Stimulated activated CD4-positive, alpha-beta T cell treated with anti-CD3 and anti-CD28 coated beads, Interleukin-1b, Interleukin-23, amount 100 ng/mL, for 4 hours (primary cell): ENCODE measurements around the gene EPHA1.
"Not testable (repeated sequence)": the region's sequence is repeated elsewhere in the genome, so short reads cannot be mapped to it uniquely, and the experiment has no call there.

Experiments used
- DNase-seq, 2 donors: peaks; one replicate each; pipeline ENCODE4 v3.0.0-alpha.2; 2020; ENCODE audit warnings: low read depth in 2 of 2

Gene EPHA1

DNA sequence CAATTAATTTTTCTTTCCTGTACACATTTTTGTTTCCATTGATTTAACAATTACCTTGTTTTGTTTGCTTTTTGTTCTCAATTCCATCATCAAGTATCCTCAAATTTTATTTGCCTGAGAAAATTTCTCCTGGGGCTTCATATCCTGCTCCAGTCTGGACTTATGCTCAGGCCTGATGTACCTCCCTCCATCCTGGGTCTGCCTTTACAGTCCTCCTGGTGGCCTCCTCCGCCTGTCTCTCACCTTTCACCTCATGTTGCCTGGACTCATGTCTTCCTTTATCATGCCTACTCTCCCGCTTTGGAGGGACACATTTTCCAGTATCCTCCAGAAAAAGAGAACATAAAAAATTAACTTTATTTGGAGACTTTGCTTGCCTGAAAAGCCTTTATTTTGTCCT is 22.5 kb upstream of the EPHA1 start:
- DNase-seq = no peak

- DNase-seq = no peak
These were observed 21.4 kb upstream of the EPHA1 start for GRCh38 chr7:143429770-143430698.

DNA sequence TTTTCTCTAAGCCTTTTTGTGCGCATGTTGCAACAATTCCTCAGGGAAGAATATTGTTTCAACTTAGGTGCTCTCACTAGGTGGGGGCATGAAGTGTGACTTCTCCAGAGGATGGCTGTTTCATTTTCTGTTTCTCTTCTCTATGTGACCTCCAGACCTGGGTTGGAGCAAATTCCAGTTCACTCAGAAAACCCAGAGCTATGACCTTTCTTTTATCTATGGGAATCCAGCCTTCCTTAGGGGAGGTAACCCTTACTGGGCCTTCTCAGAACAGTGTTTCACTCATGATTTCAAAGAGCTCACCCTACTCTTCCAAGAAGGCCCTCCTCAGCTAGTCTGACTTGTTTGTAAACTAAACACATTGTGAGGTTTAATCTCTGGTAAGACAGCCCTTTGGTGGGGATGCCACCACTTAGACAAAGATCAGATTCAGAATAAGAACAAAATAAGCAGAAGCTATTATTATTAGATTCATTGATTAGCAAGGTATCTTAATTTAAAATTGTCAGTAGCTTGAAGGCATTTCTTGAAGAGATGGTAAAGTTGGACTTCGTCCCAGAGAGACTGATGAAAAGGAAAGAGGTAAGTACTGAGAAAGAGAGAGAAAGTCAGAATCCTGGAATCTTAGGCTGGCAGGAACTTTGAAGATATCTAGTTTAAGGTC is 18.0 kb upstream of the EPHA1 start:
- no peak for DNase-seq

- DNase-seq = not testable (repeated sequence)
These were observed 15.8 kb upstream of the EPHA1 start for GRCh38 chr7:143424476-143424875.

GRCh38 chr7:143422033-143422432 is 13.4 kb upstream of the EPHA1 start:
- DNase-seq = no peak

- not testable (repeated sequence) for DNase-seq
These were observed 12.0 kb upstream of the EPHA1 start for GRCh38 chr7:143420624-143421023.

DNA sequence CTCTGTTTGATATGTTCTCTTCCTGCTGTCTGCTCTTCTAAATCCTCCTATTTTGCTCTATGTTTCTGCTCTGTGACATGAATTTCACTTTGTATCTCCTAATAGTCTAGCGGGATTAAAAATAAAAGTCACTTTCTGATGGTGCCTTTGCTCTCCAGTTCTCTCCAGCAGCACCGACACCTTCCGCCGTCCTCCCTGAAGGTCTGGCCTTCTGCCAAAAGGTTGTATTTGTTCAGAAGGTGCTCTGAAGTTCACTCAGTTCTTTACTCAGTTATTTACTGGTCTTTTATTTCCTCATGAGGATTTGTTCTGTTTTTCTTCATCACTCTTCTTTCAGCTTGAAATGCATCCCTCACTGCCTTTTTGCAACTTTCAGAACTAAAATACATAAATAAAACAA is 11.2 kb upstream of the EPHA1 start:
- no peak for DNase-seq

- DNase-seq = no peak
These were observed 10.2 kb upstream of the EPHA1 start for GRCh38 chr7:143418681-143419458.

- no peak for DNase-seq
These were observed 9.2 kb upstream of the EPHA1 start for GRCh38 chr7:143417734-143418383.

DNA sequence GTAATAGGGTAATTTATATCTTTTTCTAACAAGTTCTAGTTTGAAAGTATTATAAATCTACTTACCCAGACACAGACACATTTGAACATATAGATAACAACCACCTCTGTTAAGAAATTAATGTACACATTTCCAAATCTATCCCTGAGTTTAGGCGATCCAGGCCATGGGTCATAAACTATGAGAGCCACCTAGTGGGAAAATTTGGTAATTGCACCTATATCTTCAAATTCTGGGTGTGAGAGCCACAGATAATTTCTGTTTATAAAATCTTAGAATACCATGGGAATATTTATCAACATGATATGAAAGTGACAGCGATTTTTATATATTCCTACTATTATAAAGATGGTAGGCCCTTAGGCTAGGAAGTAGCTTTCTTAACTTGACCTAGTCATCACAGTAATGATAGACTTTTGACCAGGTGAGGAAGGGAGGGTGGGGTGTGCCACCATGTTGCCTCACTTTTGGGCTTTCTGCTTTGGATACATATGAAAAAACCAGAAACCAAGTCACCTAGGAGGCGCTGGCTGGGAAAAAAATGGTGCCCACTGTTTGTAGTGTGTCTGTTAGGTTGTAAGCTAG is 8.0 kb upstream of the EPHA1 start:
- DNase-seq = peak in 1 of 2 donors; percentile 33

- no peak for DNase-seq
These were observed 7.2 kb upstream of the EPHA1 start for GRCh38 chr7:143415742-143416397.

GRCh38 chr7:143415209-143415608 is 6.6 kb upstream of the EPHA1 start:
- DNase-seq = not testable (repeated sequence)

GRCh38 chr7:143413123-143413522 is 4.5 kb upstream of the EPHA1 start:
- DNase-seq = no peak

- no peak for DNase-seq
These were observed 3.5 kb upstream of the EPHA1 start for GRCh38 chr7:143411976-143412708.

DNA sequence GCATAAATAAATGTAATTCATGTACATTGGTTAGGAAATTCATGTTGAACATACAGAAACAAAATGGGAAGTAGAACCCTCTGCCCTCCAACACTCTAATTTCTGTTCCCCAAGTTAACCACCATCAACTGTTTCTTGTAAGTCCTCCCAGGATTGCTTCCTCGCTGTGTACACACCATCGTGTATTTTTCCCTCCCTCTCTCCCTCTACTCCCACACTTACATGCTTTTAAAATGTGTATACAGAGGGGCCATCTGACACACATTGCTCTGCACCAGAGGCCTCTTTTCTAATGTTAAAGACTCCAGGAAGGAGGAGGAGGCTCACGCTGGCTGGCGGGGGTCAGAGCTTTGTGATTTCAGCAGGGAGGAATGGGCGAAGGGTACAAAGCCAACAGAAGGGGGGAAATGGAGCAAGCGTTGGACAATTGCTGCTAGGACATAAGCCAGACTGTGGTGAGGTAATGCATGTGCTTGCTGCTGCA is 1.9 kb upstream of the EPHA1 start:
- DNase-seq = no peak

- DNase-seq = no peak
These were observed 387 bp downstream of the EPHA1 start for GRCh38 chr7:143408252-143408685.

DNA sequence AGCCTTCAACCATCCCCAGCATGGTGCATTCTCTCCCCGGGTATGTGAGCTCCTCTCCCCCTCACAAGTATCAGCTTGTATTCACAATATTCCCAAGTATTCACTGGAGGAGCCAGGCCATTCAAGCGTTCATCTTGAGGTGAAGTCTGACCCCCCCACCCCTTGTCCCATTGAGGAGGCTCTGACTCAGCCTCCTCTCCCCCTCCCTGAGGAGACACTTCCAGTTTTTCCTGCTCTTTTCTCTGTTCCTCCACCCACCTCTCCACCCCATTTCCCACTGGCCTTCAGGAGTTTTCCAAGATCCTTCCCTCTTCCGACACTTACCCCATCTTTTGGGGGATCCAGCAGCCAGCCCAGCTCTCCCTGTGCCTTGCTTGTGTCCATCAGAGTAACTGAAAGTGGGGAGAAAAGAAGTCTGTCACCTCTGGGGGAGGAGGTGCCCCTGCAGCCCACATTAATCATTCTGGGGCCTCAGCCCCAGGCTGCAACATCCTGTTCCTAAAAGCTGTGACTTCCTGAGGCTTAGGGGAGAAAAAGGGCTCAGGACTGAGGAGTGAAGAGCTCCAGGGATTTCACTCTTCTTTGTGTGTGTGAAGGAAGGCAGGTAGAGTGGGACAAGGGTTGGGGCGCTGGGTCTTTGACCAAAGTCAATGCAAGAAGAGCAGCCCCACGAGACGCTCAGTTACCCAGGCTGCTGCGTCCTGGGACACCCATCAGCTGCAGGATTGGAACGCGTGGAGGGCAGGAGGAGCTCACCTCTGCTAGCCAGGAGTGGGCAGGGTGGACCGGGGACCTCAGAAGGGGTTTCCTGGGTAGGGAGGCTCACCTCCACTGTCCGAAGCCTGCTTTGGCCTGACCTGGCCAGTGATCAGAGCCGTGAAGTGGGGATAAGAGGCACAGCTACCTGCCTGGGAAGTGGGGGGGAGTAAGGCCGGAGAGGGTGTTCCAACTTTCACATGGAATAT is 1.1 kb downstream of the EPHA1 start:
- DNase-seq = no peak

- no peak for DNase-seq
These were observed 2.7 kb downstream of the EPHA1 start for GRCh38 chr7:143406002-143406357.
